ENCODE results near the gene PDZRN3. TPM values are rescaled to one million over a fixed set of nuclear protein-coding genes. Genes with fewer than 3 reads are reported as not detected.

Gene PDZRN3
- total RNA-seq, 1 experiment from 2014 or later: 0.24 TPM

- intact Hi-C loops (cut with micrococcal nuclease; ENCODE audit: unreplicated experiment): no loop called here
- H3K36me3 ChIP-seq (ENCODE audit: insufficient read depth, low read length, poor library complexity, severe bottlenecking): no peaks in the 10 kb centered on the region
- TF ChIP-seq EZH2 (IDR thresholded peaks at IDR 0.05; ENCODE audit: borderline replicate concordance, low read depth, low read length, poor library complexity, severe bottlenecking) (no peak), CTCF (conservative IDR thresholded peaks at IDR 0.05; ENCODE audit: low read depth, low read length) (no peak)
- H3K4me1 ChIP-seq (ENCODE audit: insufficient read depth, low read length, poor library complexity, severe bottlenecking): no peaks in the 10 kb centered on the region
- POLR2A ChIA-PET (ENCODE audit: low non-redundant PET): no interaction called here
- no peak overlapping the region for H3K27ac ChIP-seq (ENCODE audit: low read depth, low read length, poor library complexity, severe bottlenecking)
- BruUV-seq (replicated peaks): no TSS peak
- no peak overlapping the region for H3K4me3 ChIP-seq (ENCODE audit: low read depth, low read length, poor library complexity, severe bottlenecking)
- CTCF ChIA-PET: no interaction called here
- no peak for DNase-seq (ENCODE audit: low spot score)
- H3K27me3 ChIP-seq (replicated peaks; ENCODE audit: insufficient read depth, low read depth, low read length, poor library complexity): no peaks in the 10 kb centered on the region
- H3K9me3 ChIP-seq (ENCODE audit: low read depth, low read length, poor library complexity, severe bottlenecking): no peaks in the 10 kb centered on the region
These were observed 33.5 kb upstream of the PDZRN3 start for GRCh38 chr3:73658227-73658626.

- POLR2A ChIA-PET (ENCODE audit: low non-redundant PET): no interaction called here
- TF ChIP-seq EZH2 (IDR thresholded peaks at IDR 0.05; ENCODE audit: borderline replicate concordance, low read depth, low read length, poor library complexity, severe bottlenecking) (no peak), CTCF (conservative IDR thresholded peaks at IDR 0.05; ENCODE audit: low read depth, low read length) (no peak)
- no peaks in the 10 kb centered on the region for H3K27me3 ChIP-seq (replicated peaks; ENCODE audit: insufficient read depth, low read depth, low read length, poor library complexity)
- H3K9me3 ChIP-seq (ENCODE audit: low read depth, low read length, poor library complexity, severe bottlenecking): no peaks in the 10 kb centered on the region
- DNase-seq (ENCODE audit: low spot score): no peak
- no peak overlapping the region for H3K4me3 ChIP-seq (ENCODE audit: low read depth, low read length, poor library complexity, severe bottlenecking)
- intact Hi-C loops (cut with micrococcal nuclease; ENCODE audit: unreplicated experiment): no loop called here
- H3K36me3 ChIP-seq (ENCODE audit: insufficient read depth, low read length, poor library complexity, severe bottlenecking): no peaks in the 10 kb centered on the region
- no TSS peak for BruUV-seq (replicated peaks)
- H3K27ac ChIP-seq (ENCODE audit: low read depth, low read length, poor library complexity, severe bottlenecking): no peak overlapping the region
- no peaks in the 10 kb centered on the region for H3K4me1 ChIP-seq (ENCODE audit: insufficient read depth, low read length, poor library complexity, severe bottlenecking)
- CTCF ChIA-PET: no interaction called here
These were observed 32.4 kb upstream of the PDZRN3 start for GRCh38 chr3:73657186-73657585.

- Histone ChIP-seq H3K9me3 (ENCODE audit: low read depth, low read length, poor library complexity, severe bottlenecking) (no peaks in the 10 kb centered on the region), H3K27me3 (replicated peaks; ENCODE audit: insufficient read depth, low read depth, low read length, poor library complexity) (no peaks in the 10 kb centered on the region), H3K27ac (ENCODE audit: low read depth, low read length, poor library complexity, severe bottlenecking) (no peak overlapping the region), H3K4me3 (ENCODE audit: low read depth, low read length, poor library complexity, severe bottlenecking) (no peak overlapping the region), H3K36me3 (ENCODE audit: insufficient read depth, low read length, poor library complexity, severe bottlenecking) (no peaks in the 10 kb centered on the region), H3K4me1 (ENCODE audit: insufficient read depth, low read length, poor library complexity, severe bottlenecking) (no peaks in the 10 kb centered on the region)
- POLR2A ChIA-PET (ENCODE audit: low non-redundant PET): no interaction called here
- CTCF ChIA-PET: no interaction called here
- DNase-seq (ENCODE audit: low spot score): no peak
- TF ChIP-seq CTCF (conservative IDR thresholded peaks at IDR 0.05; ENCODE audit: low read depth, low read length): no peak
- TF ChIP-seq EZH2 (IDR thresholded peaks at IDR 0.05; ENCODE audit: borderline replicate concordance, low read depth, low read length, poor library complexity, severe bottlenecking): no peak
- BruUV-seq (replicated peaks): no TSS peak
- intact Hi-C loops (cut with micrococcal nuclease; ENCODE audit: unreplicated experiment): no loop called here
These were observed 31.6 kb upstream of the PDZRN3 start for GRCh38 chr3:73656241-73656890.

All from A673 (cell line).